ENCODE measurements around the gene TCP1.
"Not testable (repeated sequence)": the region's sequence is repeated elsewhere in the genome, so short reads cannot be mapped to it uniquely, and the experiment has no call there.

The TCP1 gene

GRCh38 chr6:159826968-159827647 lies 37.7 kb upstream of the TCP1 start:
- Histone ChIP-seq H3K9me3 (ENCODE audit: severe bottlenecking) (no peaks in the 10 kb centered on the region), H3K4me3 (ENCODE audit: low read depth, low read length) (no peak overlapping the region), H3K27ac (no peak overlapping the region), H3K36me3 (no peaks in the 10 kb centered on the region), H3K27me3 (ENCODE audit: insufficient read depth, low read depth, severe bottlenecking) (no peaks in the 10 kb centered on the region)
- DNase-seq: no peak
- TF ChIP-seq CTCF (IDR thresholded peaks at IDR 0.05; ENCODE audit: low read depth, low read length): no peak

GRCh38 chr6:159826004-159826403 lies 36.6 kb upstream of the TCP1 start:
- Histone ChIP-seq H3K27me3 (ENCODE audit: insufficient read depth, low read depth, severe bottlenecking) (no peaks in the 10 kb centered on the region), H3K4me3 (ENCODE audit: low read depth, low read length) (no peak overlapping the region), H3K9me3 (ENCODE audit: severe bottlenecking) (no peaks in the 10 kb centered on the region), H3K27ac (no peak overlapping the region), H3K36me3 (no peaks in the 10 kb centered on the region)
- TF ChIP-seq CTCF (IDR thresholded peaks at IDR 0.05; ENCODE audit: low read depth, low read length): no peak
- DNase-seq: no peak

- H3K27ac ChIP-seq; H3K9me3 ChIP-seq (ENCODE audit: severe bottlenecking); H3K4me3 ChIP-seq (ENCODE audit: low read depth, low read length); H3K36me3 ChIP-seq; DNase-seq; H3K27me3 ChIP-seq (ENCODE audit: insufficient read depth, low read depth, severe bottlenecking): not testable (repeated sequence)
Measured at GRCh38 chr6:159824690-159825089, 35.3 kb upstream of the TCP1 start.

- H3K27me3 ChIP-seq (ENCODE audit: insufficient read depth, low read depth, severe bottlenecking): no peaks in the 10 kb centered on the region
- no peak for TF ChIP-seq CTCF (IDR thresholded peaks at IDR 0.05; ENCODE audit: low read depth, low read length)
- H3K27ac ChIP-seq: no peak overlapping the region
- no peak overlapping the region for H3K4me3 ChIP-seq (ENCODE audit: low read depth, low read length)
- H3K36me3 ChIP-seq: no peaks in the 10 kb centered on the region
- DNase-seq: no peak
- H3K9me3 ChIP-seq (ENCODE audit: severe bottlenecking): no peaks in the 10 kb centered on the region
Measured at GRCh38 chr6:159823953-159824352, 34.6 kb upstream of the TCP1 start.

GRCh38 chr6:159821726-159822125 lies 32.3 kb upstream of the TCP1 start:
- H3K36me3 ChIP-seq: no peaks in the 10 kb centered on the region
- H3K9me3 ChIP-seq (ENCODE audit: severe bottlenecking): no peaks in the 10 kb centered on the region
- no peak for TF ChIP-seq CTCF (IDR thresholded peaks at IDR 0.05; ENCODE audit: low read depth, low read length)
- H3K27ac ChIP-seq: no peak overlapping the region
- no peak overlapping the region for H3K4me3 ChIP-seq (ENCODE audit: low read depth, low read length)
- no peak for DNase-seq
- no peaks in the 10 kb centered on the region for H3K27me3 ChIP-seq (ENCODE audit: insufficient read depth, low read depth, severe bottlenecking)

- H3K27me3 ChIP-seq (ENCODE audit: insufficient read depth, low read depth, severe bottlenecking): no peaks in the 10 kb centered on the region
- no peak overlapping the region for H3K27ac ChIP-seq
- H3K9me3 ChIP-seq (ENCODE audit: severe bottlenecking): no peaks in the 10 kb centered on the region
- H3K4me3 ChIP-seq (ENCODE audit: low read depth, low read length): no peak overlapping the region
- no peak for DNase-seq
- H3K36me3 ChIP-seq: no peaks in the 10 kb centered on the region
- no peak for TF ChIP-seq CTCF (IDR thresholded peaks at IDR 0.05; ENCODE audit: low read depth, low read length)
Measured at GRCh38 chr6:159821122-159821521, 31.7 kb upstream of the TCP1 start.
